Measurements from ENCODE around the gene OSBPL9.

DNA sequence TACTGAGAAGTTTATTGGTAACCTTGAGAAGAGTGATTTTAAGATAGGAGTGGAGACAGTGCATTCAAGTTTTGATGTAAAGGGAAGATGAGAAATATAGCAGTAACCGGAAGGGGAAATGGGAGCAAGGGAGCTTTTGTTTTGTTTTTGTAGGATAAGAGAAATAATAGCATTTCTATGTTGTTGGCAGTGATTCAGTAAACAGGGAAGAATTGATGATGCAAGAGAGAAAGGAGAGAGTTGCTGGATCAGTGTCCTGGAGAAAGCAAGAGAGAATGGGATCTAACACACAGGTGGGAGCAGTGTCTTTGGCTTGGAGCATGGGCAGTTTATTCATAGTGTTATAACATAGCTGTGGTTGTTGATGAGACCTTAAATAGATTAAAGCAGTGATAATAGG is 56.4 kb downstream of the OSBPL9 start:
- no peak for TF ChIP-seq EZH2 (IDR thresholded peaks at IDR 0.05; ENCODE audit: low read depth, unreplicated experiment)
- TF ChIP-seq CTCF (conservative IDR thresholded peaks at IDR 0.05; ENCODE audit: low read depth in 2 of 2): no peak
- TF ChIP-seq, protein P1, sequence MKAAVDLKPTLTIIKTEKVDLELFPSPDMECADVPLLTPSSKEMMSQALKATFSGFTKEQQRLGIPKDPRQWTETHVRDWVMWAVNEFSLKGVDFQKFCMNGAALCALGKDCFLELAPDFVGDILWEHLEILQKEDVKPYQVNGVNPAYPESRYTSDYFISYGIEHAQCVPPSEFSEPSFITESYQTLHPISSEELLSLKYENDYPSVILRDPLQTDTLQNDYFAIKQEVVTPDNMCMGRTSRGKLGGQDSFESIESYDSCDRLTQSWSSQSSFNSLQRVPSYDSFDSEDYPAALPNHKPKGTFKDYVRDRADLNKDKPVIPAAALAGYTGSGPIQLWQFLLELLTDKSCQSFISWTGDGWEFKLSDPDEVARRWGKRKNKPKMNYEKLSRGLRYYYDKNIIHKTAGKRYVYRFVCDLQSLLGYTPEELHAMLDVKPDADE (IDR thresholded peaks at IDR 0.05): no peak
